Astrocyte (in vitro differentiated cells and primary cell): ENCODE data around the gene PDPK1.

Source experiments
- CTCF ChIP-seq: IDR thresholded peaks from 2 replicates; pipeline ENCODE4 v1.5.1; 2011; ENCODE audit warnings: low read depth, mild to moderate bottlenecking, inconsistent platforms, low read length, moderate library complexity; ENCODE audit not compliant: insufficient read depth
- EZH2 ChIP-seq: IDR thresholded peaks from 2 replicates; pipeline ENCODE4 v1.6.1; 2012; ENCODE audit warnings: mild to moderate bottlenecking, low read length, inconsistent platforms; ENCODE audit not compliant: insufficient read depth

- TF ChIP-seq CTCF (no peak), EZH2 (no peak)
These were observed 14.0 kb upstream of the PDPK1 start for GRCh38 chr16:2523801-2524231.
